Measurements from ENCODE around the gene PYCARD. TPM values are rescaled to one million over a fixed set of nuclear protein-coding genes. Genes with fewer than 3 reads are reported as not detected.
A peak's percentile ranks its signal among the peaks of the same experiment; 100 is the strongest.

Gene PYCARD
- total RNA-seq, 1 experiment from 2014 or later = 37.5 TPM

- no peak overlapping the region for H3K9ac ChIP-seq (ENCODE audit: extremely low read depth, insufficient read length, low read length)
- no peak overlapping the region for H3K27ac ChIP-seq (ENCODE audit: insufficient read length, low read depth, low read length)
- H3K9me3 ChIP-seq (ENCODE audit: control insufficient read depth, low read depth, low read length) = no peaks in the 10 kb centered on the region
- no peak overlapping the region for H3K4me3 Mint-ChIP-seq
- no peak overlapping the region for H2BK20ac ChIP-seq (ENCODE audit: low read depth, low read length, poor library complexity, severe bottlenecking)
- peaks cover 2 to 4% of the 10 kb centered on the region in 2 experiments; a peak in 3 of 5 replicates for H3K9me3 Mint-ChIP-seq
- no peak overlapping the region for H2BK5ac ChIP-seq (ENCODE audit: insufficient read length, low read length)
- no peak overlapping the region for H3K23ac ChIP-seq (ENCODE audit: insufficient read length, low read depth, low read length)
- no peaks in the 10 kb centered on the region for H3K79me1 ChIP-seq (ENCODE audit: insufficient read depth, low read depth, low read length, poor library complexity, severe bottlenecking)
- TF ChIP-seq, protein P1, sequence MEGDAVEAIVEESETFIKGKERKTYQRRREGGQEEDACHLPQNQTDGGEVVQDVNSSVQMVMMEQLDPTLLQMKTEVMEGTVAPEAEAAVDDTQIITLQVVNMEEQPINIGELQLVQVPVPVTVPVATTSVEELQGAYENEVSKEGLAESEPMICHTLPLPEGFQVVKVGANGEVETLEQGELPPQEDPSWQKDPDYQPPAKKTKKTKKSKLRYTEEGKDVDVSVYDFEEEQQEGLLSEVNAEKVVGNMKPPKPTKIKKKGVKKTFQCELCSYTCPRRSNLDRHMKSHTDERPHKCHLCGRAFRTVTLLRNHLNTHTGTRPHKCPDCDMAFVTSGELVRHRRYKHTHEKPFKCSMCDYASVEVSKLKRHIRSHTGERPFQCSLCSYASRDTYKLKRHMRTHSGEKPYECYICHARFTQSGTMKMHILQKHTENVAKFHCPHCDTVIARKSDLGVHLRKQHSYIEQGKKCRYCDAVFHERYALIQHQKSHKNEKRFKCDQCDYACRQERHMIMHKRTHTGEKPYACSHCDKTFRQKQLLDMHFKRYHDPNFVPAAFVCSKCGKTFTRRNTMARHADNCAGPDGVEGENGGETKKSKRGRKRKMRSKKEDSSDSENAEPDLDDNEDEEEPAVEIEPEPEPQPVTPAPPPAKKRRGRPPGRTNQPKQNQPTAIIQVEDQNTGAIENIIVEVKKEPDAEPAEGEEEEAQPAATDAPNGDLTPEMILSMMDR (conservative IDR thresholded peaks at IDR 0.05) = no peak
- peak overlapping the region in 2 of 3 experiments; percentile 23 to 49; a peak in 2 of 7 replicates for H3K27ac Mint-ChIP-seq
- H3K4me2 ChIP-seq (ENCODE audit: insufficient read depth, insufficient read length, low read length) = no peak overlapping the region
- no peak overlapping the region for H4K5ac ChIP-seq (ENCODE audit: insufficient read length, low read depth, low read length)
- H3K23me2 ChIP-seq (ENCODE audit: insufficient read length, low read depth, low read length, poor library complexity, severe bottlenecking) = no peaks in the 10 kb centered on the region
- H2AFZ ChIP-seq (ENCODE audit: low read length) = no peak overlapping the region
- H2AK5ac ChIP-seq (ENCODE audit: insufficient read length, low read length) = no peak overlapping the region
- H3K27me3 ChIP-seq (ENCODE audit: insufficient read depth, low read length) = no peaks in the 10 kb centered on the region
- DNase-seq = no peak
- H3K56ac ChIP-seq (ENCODE audit: insufficient read length, low read depth, low read length) = no peak overlapping the region
- no peak overlapping the region for H2BK15ac ChIP-seq (ENCODE audit: low read depth, low read length)
- H4K8ac ChIP-seq (replicated peaks; ENCODE audit: insufficient read length, low read depth, low read length) = no peak overlapping the region
- H2BK120ac ChIP-seq (ENCODE audit: low read depth, low read length, poor library complexity, severe bottlenecking) = no peak overlapping the region
- H3K36me3 Mint-ChIP-seq (ENCODE audit: insufficient read depth in 1 of 3, low read depth in 3 of 3) = peaks cover 0 to 1% (median 0%) of the 10 kb centered on the region in 3 experiments; a peak in 1 of 7 replicates
- H4K91ac ChIP-seq (ENCODE audit: insufficient read length, low read depth, low read length) = no peak overlapping the region
- H2BK12ac ChIP-seq (ENCODE audit: insufficient read length, low read depth, low read length) = no peak overlapping the region
- no peaks in the 10 kb centered on the region for H3K79me2 ChIP-seq (ENCODE audit: insufficient read depth, low read length)
- no peaks in the 10 kb centered on the region for H4K20me1 ChIP-seq (ENCODE audit: control insufficient read depth, insufficient read depth, insufficient read length)
- H3K14ac ChIP-seq (ENCODE audit: insufficient read depth, low read length) = no peak overlapping the region
- no peak overlapping the region for H3K4ac ChIP-seq (ENCODE audit: low read depth, low read length)
- WGBS (ENCODE audit: extremely low coverage, insufficient read length, low lambda C conversion rate) = no CpG with 5 or more reads among the region's 3 CpGs
- no peak overlapping the region for H3T11ph ChIP-seq (ENCODE audit: low read length)
- peaks cover 3% of the 10 kb centered on the region in 2 experiments; a peak in 1 of 4 replicates for H3K4me1 Mint-ChIP-seq
- peaks cover 7% of the 10 kb centered on the region for H3K27me3 Mint-ChIP-seq (ENCODE audit: low read depth)
- no peak overlapping the region for H3K18ac ChIP-seq (ENCODE audit: insufficient read length, low read depth, low read length)
- no peaks in the 10 kb centered on the region; the same call in 1 of the 2 replicates for H3K4me1 ChIP-seq (ENCODE audit: insufficient read depth, low read length)
Measured at GRCh38 chr16:31225193-31225592, 22.6 kb upstream of the PYCARD start.

Measured in H9 (cell line).